ENCODE measurements around the gene SEC23B.

DNA sequence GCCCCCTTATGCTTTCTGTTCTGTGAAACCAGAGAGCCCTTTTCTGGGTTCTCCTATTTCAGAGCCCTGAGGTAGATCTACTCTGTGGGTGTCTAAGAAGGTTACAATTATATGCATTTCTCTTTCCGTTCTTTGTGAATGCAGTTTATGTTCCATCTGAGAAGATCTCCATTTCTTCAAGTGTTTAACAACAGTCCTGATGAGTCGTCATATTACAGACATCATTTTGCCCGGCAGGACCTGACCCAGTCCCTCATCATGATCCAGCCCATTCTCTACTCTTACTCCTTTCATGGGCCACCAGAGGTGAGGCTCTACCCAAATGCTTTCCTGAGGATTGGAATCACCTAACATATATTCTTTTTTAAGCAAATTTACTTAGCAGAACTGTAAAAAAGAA lies 40.7 kb downstream of the SEC23B start:
- TF ChIP-seq, protein P1, sequence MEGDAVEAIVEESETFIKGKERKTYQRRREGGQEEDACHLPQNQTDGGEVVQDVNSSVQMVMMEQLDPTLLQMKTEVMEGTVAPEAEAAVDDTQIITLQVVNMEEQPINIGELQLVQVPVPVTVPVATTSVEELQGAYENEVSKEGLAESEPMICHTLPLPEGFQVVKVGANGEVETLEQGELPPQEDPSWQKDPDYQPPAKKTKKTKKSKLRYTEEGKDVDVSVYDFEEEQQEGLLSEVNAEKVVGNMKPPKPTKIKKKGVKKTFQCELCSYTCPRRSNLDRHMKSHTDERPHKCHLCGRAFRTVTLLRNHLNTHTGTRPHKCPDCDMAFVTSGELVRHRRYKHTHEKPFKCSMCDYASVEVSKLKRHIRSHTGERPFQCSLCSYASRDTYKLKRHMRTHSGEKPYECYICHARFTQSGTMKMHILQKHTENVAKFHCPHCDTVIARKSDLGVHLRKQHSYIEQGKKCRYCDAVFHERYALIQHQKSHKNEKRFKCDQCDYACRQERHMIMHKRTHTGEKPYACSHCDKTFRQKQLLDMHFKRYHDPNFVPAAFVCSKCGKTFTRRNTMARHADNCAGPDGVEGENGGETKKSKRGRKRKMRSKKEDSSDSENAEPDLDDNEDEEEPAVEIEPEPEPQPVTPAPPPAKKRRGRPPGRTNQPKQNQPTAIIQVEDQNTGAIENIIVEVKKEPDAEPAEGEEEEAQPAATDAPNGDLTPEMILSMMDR (IDR thresholded peaks at IDR 0.05) = no peak
- no peak for TF ChIP-seq POLR2AphosphoS5 (IDR thresholded peaks at IDR 0.05; ENCODE audit: low read depth, low read length)
